ENCODE data around the gene ZNF185. TPM values are rescaled to one million over a fixed set of nuclear protein-coding genes. Genes with fewer than 3 reads are reported as not detected.

ZNF185 gene
- total and polyA plus RNA-seq, 9 donors: 3.5 to 28.7 (median 10.0) TPM

DNA sequence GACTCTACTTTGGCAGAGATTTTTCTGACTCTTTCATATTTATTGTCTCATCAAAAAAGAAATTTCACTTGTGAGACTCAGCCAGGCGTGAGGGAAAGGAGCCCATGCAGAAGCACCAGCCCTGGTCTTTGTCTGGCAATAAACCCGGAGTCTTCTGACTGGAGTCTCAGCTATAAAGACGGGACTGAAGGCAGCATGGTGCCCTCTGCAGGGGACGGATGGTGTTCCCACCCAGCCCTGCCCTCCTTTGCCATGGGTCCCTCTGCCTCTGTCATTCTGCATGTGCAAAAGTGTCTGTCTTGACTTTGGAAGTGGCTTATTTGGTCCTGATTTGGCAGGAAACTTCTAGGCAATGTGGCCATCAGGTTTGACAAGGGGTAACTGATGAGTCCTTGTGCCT is 14.2 kb downstream of the ZNF185 start:
- DNase-seq: no peak
- Histone ChIP-seq H3K4me3 (no peak overlapping the region), H3K4me1 (ENCODE audit: insufficient read depth) (no peaks in the 10 kb centered on the region), H3K27me3 (no peaks in the 10 kb centered on the region), H3K27ac (no peak overlapping the region), H3K36me3 (no peaks in the 10 kb centered on the region), H3K9me3 (no peaks in the 10 kb centered on the region)
- no peak for TF ChIP-seq POLR2A (IDR thresholded peaks at IDR 0.05)
- TF ChIP-seq, protein P1, sequence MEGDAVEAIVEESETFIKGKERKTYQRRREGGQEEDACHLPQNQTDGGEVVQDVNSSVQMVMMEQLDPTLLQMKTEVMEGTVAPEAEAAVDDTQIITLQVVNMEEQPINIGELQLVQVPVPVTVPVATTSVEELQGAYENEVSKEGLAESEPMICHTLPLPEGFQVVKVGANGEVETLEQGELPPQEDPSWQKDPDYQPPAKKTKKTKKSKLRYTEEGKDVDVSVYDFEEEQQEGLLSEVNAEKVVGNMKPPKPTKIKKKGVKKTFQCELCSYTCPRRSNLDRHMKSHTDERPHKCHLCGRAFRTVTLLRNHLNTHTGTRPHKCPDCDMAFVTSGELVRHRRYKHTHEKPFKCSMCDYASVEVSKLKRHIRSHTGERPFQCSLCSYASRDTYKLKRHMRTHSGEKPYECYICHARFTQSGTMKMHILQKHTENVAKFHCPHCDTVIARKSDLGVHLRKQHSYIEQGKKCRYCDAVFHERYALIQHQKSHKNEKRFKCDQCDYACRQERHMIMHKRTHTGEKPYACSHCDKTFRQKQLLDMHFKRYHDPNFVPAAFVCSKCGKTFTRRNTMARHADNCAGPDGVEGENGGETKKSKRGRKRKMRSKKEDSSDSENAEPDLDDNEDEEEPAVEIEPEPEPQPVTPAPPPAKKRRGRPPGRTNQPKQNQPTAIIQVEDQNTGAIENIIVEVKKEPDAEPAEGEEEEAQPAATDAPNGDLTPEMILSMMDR (IDR thresholded peaks at IDR 0.05): no peak
- TF ChIP-seq EP300 (IDR thresholded peaks at IDR 0.05): no peak
- intact Hi-C loops (cut with DNase I): no loop called here
- 70 to 75% (median 70%) methylated on average over 4 of the region's 4 CpGs for WGBS, 3 donors

- no peaks in the 10 kb centered on the region for H3K9me3 ChIP-seq
- TF ChIP-seq, protein P1 (IDR thresholded peaks at IDR 0.05): no peak
- TF ChIP-seq POLR2A (IDR thresholded peaks at IDR 0.05) (no peak), EP300 (IDR thresholded peaks at IDR 0.05) (no peak)
- no peaks in the 10 kb centered on the region for H3K36me3 ChIP-seq
- H3K4me1 ChIP-seq (ENCODE audit: insufficient read depth): no peaks in the 10 kb centered on the region
- intact Hi-C loops (cut with DNase I): no loop called here
- 72 to 80% (median 74%) methylated on average over 7 of the region's 7 CpGs for WGBS, 3 donors
- no peak for DNase-seq
- H3K27ac ChIP-seq: no peak overlapping the region
- H3K27me3 ChIP-seq: no peaks in the 10 kb centered on the region
- H3K4me3 ChIP-seq: no peak overlapping the region
Measured at GRCh38 chrX:152912641-152913040, 14.8 kb downstream of the ZNF185 start.

GRCh38 chrX:152913346-152913745 is 15.5 kb downstream of the ZNF185 start:
- no peak for TF ChIP-seq POLR2A (IDR thresholded peaks at IDR 0.05)
- TF ChIP-seq EP300 (IDR thresholded peaks at IDR 0.05): no peak
- TF ChIP-seq, protein P1 (IDR thresholded peaks at IDR 0.05): no peak
- WGBS, 3 donors: 73 to 83% (median 74%) methylated on average over 10 of the region's 10 CpGs
- H3K4me3 ChIP-seq: no peak overlapping the region
- H3K9me3 ChIP-seq: no peaks in the 10 kb centered on the region
- H3K27me3 ChIP-seq: no peaks in the 10 kb centered on the region
- no peaks in the 10 kb centered on the region for H3K36me3 ChIP-seq
- DNase-seq: no peak
- intact Hi-C loops (cut with DNase I): no loop called here
- H3K27ac ChIP-seq: no peak overlapping the region
- no peaks in the 10 kb centered on the region for H3K4me1 ChIP-seq (ENCODE audit: insufficient read depth)

- TF ChIP-seq EP300 (IDR thresholded peaks at IDR 0.05): no peak
- TF ChIP-seq, protein P1 (IDR thresholded peaks at IDR 0.05): no peak
- TF ChIP-seq POLR2A (IDR thresholded peaks at IDR 0.05): no peak
- 69 to 81% (median 76%) methylated on average over 6 of the region's 6 CpGs for WGBS, 3 donors
- Histone ChIP-seq H3K27me3 (no peaks in the 10 kb centered on the region), H3K27ac (no peak overlapping the region), H3K4me1 (ENCODE audit: insufficient read depth) (no peaks in the 10 kb centered on the region), H3K36me3 (no peaks in the 10 kb centered on the region), H3K4me3 (no peak overlapping the region), H3K9me3 (no peaks in the 10 kb centered on the region)
- intact Hi-C loops (cut with DNase I): no loop called here
- no peak for DNase-seq
Measured at GRCh38 chrX:152913910-152914309, 16.0 kb downstream of the ZNF185 start.
